Measurements from ENCODE around the gene IRF2. TPM values are rescaled to one million over a fixed set of nuclear protein-coding genes. Genes with fewer than 3 reads are reported as not detected.

Gene IRF2
- total and polyA plus RNA-seq, 9 donors: 27.8 to 68.4 (median 40.7) TPM

- Histone ChIP-seq H3K9me3 (no peaks in the 10 kb centered on the region), H3K27me3 (no peaks in the 10 kb centered on the region), H3K4me3 (no peak overlapping the region), H3K27ac (no peak overlapping the region), H3K4me1 (ENCODE audit: insufficient read depth) (peaks cover 31% of the 10 kb centered on the region), H3K36me3 (no peaks in the 10 kb centered on the region)
- TF ChIP-seq POLR2A (IDR thresholded peaks at IDR 0.05) (no peak), CTCF (IDR thresholded peaks at IDR 0.05) (no peak), EP300 (IDR thresholded peaks at IDR 0.05) (no peak)
- DNase-seq: no peak
- WGBS, 3 donors: 81 to 84% (median 81%) methylated on average over 11 of the region's 11 CpGs
- intact Hi-C loops (cut with DNase I): no loop called here
These were observed 29.4 kb downstream of the IRF2 start for GRCh38 chr4:184444953-184445309.

- H3K9me3 ChIP-seq: no peaks in the 10 kb centered on the region
- no peak overlapping the region for H3K4me3 ChIP-seq
- intact Hi-C loops (cut with DNase I): no loop called here
- no peak for TF ChIP-seq CTCF (IDR thresholded peaks at IDR 0.05)
- no peak for TF ChIP-seq POLR2A (IDR thresholded peaks at IDR 0.05)
- no peak for TF ChIP-seq EP300 (IDR thresholded peaks at IDR 0.05)
- H3K4me1 ChIP-seq (ENCODE audit: insufficient read depth): peaks cover 28% of the 10 kb centered on the region
- H3K27ac ChIP-seq: no peak overlapping the region
- DNase-seq: no peak
- H3K36me3 ChIP-seq: no peaks in the 10 kb centered on the region
- no peaks in the 10 kb centered on the region for H3K27me3 ChIP-seq
- 84 to 88% (median 86%) methylated on average over 5 of the region's 5 CpGs for WGBS, 3 donors
These were observed 30.0 kb downstream of the IRF2 start for GRCh38 chr4:184444215-184444952.

- no peaks in the 10 kb centered on the region for H3K27me3 ChIP-seq
- no peaks in the 10 kb centered on the region for H3K9me3 ChIP-seq
- H3K4me3 ChIP-seq: no peak overlapping the region
- TF ChIP-seq POLR2A (IDR thresholded peaks at IDR 0.05): no peak
- no peak for TF ChIP-seq EP300 (IDR thresholded peaks at IDR 0.05)
- TF ChIP-seq CTCF (IDR thresholded peaks at IDR 0.05): no peak
- peaks cover 25% of the 10 kb centered on the region for H3K4me1 ChIP-seq (ENCODE audit: insufficient read depth)
- no peak for DNase-seq
- intact Hi-C loops (cut with DNase I): no loop called here
- H3K36me3 ChIP-seq: no peaks in the 10 kb centered on the region
- WGBS, 3 donors: 94 to 100% (median 99%) methylated on average over 2 of the region's 2 CpGs
- no peak overlapping the region for H3K27ac ChIP-seq
These were observed 31.0 kb downstream of the IRF2 start for GRCh38 chr4:184443318-184443717.

- intact Hi-C loops (cut with DNase I): no loop called here
- WGBS, 3 donors: 48 to 70% (median 58%) methylated on average over 3 of the region's 3 CpGs
- no peak for DNase-seq
These were observed 32.1 kb downstream of the IRF2 start for GRCh38 chr4:184442314-184442635.

More at GRCh38 chr4:184442314-184442635, 32.1 kb downstream of the IRF2 start:
- Histone ChIP-seq H3K4me3 (no peak overlapping the region), H3K4me1 (ENCODE audit: insufficient read depth) (peaks cover 23% of the 10 kb centered on the region), H3K27me3 (no peaks in the 10 kb centered on the region), H3K9me3 (no peaks in the 10 kb centered on the region), H3K27ac (no peak overlapping the region), H3K36me3 (no peaks in the 10 kb centered on the region)
- no peak for TF ChIP-seq CTCF (IDR thresholded peaks at IDR 0.05)
- no peak for TF ChIP-seq POLR2A (IDR thresholded peaks at IDR 0.05)
- TF ChIP-seq EP300 (IDR thresholded peaks at IDR 0.05): no peak

Measured in ovary (tissue), 9 donors.